ENCODE data around the gene MED15. TPM values are rescaled to one million over a fixed set of nuclear protein-coding genes. Genes with fewer than 3 reads are reported as not detected.

Gene MED15
- total and polyA plus RNA-seq, 2 of the 8 experiments (the other 6 are each of a cell fraction or from before 2014, with no cell fraction given), result 28.3 to 57.1 TPM

DNA sequence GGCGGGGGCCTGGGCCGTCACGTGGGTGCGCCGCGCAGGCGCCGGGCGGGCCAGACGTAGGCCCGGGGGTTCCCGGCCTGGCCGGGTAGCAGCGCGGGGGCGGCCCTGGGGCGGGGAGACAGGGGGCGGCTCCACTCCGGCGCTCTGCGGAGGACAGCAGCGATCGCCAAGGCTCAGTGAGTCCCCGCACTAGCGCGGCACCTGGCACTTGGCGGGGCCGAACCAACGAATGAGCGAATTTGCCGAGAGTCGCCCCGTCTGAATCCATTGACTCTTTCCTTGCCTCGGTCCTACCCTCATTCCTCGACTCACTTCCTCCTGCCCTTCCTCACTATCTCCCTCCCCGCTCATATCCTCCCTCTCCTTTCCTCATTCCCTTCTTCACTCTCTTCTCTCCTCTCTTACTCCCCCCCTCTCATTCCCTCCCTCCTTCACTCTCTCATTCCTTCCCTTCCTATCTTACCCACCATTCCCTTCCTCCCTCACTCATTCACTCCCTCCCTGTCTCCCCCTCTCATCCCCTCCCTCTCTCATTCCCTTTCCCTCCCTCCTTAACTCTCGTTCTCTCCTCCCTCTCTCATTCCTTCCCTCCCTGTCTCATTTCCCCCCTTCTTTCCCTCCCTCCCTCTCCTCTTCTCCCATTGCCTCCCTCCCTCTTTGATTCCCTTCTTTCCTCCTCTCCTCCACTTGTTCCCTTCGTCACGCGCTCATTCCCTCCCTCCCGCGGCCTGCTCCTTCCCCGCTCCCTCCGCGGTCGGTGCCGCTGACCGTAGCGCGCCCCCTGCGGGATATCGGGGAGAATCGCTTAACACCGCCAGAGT lies 11.3 kb upstream of the MED15 start (continued):
- TF ChIP-seq, protein P1, sequence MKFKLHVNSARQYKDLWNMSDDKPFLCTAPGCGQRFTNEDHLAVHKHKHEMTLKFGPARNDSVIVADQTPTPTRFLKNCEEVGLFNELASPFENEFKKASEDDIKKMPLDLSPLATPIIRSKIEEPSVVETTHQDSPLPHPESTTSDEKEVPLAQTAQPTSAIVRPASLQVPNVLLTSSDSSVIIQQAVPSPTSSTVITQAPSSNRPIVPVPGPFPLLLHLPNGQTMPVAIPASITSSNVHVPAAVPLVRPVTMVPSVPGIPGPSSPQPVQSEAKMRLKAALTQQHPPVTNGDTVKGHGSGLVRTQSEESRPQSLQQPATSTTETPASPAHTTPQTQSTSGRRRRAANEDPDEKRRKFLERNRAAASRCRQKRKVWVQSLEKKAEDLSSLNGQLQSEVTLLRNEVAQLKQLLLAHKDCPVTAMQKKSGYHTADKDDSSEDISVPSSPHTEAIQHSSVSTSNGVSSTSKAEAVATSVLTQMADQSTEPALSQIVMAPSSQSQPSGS (IDR thresholded peaks at IDR 0.05; ENCODE audit: low read length), result no peak; the same call in 1 of the 2 replicates
- TF ChIP-seq CTBP2 (IDR thresholded peaks at IDR 0.05; ENCODE audit: borderline replicate concordance, insufficient read depth, insufficient read length, low read length) (peak; percentile 94), NANOG (IDR thresholded peaks at IDR 0.05; ENCODE audit: insufficient read depth, low read depth, low read length, poor library complexity, severe bottlenecking) (no peak), TBP (IDR thresholded peaks at IDR 0.05; ENCODE audit: low read depth, low read length) (peak; percentile 20; the same call in 1 of the 2 replicates), JUN (IDR thresholded peaks at IDR 0.05; ENCODE audit: low read depth, low read length) (no peak), EGR1 (IDR thresholded peaks at IDR 0.05; ENCODE audit: borderline replicate concordance, low read depth, low read length) (peak; percentile 55; the same call in 1 of the 2 replicates), SP1 (IDR thresholded peaks at IDR 0.05; ENCODE audit: low read depth, low read length) (peak; percentile 48), POLR2A (IDR thresholded peaks at IDR 0.05; ENCODE audit: control extremely low read depth in 1 of 2, low read depth in 2 of 2, low read length in 2 of 2) (peak in 1 of 2 experiments; percentile 73; a peak in 2 of 3 replicates), HDAC6 (IDR thresholded peaks at IDR 0.05; ENCODE audit: low read depth, low read length) (no peak), CHD2 (IDR thresholded peaks at IDR 0.05; ENCODE audit: low read length) (no peak), NRF1 (IDR thresholded peaks at IDR 0.05; ENCODE audit: low read depth, low read length) (peak; percentile 58), KDM1A (IDR thresholded peaks at IDR 0.05; ENCODE audit: borderline replicate concordance, low read length) (peak; percentile 81; the same call in 1 of the 2 replicates), TEAD4 (IDR thresholded peaks at IDR 0.05; ENCODE audit: low read depth, low read length) (no peak), FOSL1 (IDR thresholded peaks at IDR 0.05; ENCODE audit: insufficient read depth, low read depth, low read length) (no peak), TAF1 (IDR thresholded peaks at IDR 0.05; ENCODE audit: low read depth, low read length) (no peak), BACH1 (IDR thresholded peaks at IDR 0.05; ENCODE audit: low read length) (no peak), CBX5 (IDR thresholded peaks at IDR 0.05; ENCODE audit: low read depth, low read length) (no peak), RFX5 (IDR thresholded peaks at IDR 0.05; ENCODE audit: borderline replicate concordance, low read depth, low read length) (no peak), POU5F1 (IDR thresholded peaks at IDR 0.05; ENCODE audit: low read depth, low read length) (no peak), TCF12 (IDR thresholded peaks at IDR 0.05; ENCODE audit: low read depth, low read length) (no peak)
- TF ChIP-seq, protein P2, sequence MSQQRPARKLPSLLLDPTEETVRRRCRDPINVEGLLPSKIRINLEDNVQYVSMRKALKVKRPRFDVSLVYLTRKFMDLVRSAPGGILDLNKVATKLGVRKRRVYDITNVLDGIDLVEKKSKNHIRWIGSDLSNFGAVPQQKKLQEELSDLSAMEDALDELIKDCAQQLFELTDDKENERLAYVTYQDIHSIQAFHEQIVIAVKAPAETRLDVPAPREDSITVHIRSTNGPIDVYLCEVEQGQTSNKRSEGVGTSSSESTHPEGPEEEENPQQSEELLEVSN (IDR thresholded peaks at IDR 0.05), result peak; percentile 52; the same call in 1 of the 2 replicates
- TF ChIP-seq, protein P3, sequence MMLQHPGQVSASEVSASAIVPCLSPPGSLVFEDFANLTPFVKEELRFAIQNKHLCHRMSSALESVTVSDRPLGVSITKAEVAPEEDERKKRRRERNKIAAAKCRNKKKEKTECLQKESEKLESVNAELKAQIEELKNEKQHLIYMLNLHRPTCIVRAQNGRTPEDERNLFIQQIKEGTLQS (IDR thresholded peaks at IDR 0.05; ENCODE audit: insufficient read depth, low read depth, low read length), result 0 out of 2 replicates have a peak, but pooled peaks have one; percentile 70

Measured in H1 (cell line).